Thyroid gland (tissue), 4 donors: ENCODE results near the gene SYTL3. TPM values are rescaled to one million over a fixed set of nuclear protein-coding genes. Genes with fewer than 3 reads are reported as not detected.

Experiments
- DNase-seq, 2 donors: peaks; one replicate each; pipeline ENCODE4 v3.0.0-alpha.2; 2019
- H3K27ac ChIP-seq, 3 donors: fragments of 200-600 bp; sonication (generic); 1 replicate in 2 of 3; 2 replicates in 1 of 3; pipeline ENCODE4 v1.5.1; 2016 to 2019; ENCODE audit warnings: mild to moderate bottlenecking in 1 of 3, moderate library complexity in 1 of 3
- H3K27me3 ChIP-seq: fragments of 200-600 bp; sonication (generic); one replicate; pipeline ENCODE4 v1.5.1; 2019
- H3K36me3 ChIP-seq, 2 donors: fragments of 200-600 bp; sonication (generic); one replicate each; pipeline ENCODE4 v1.5.1; 2016 to 2019
- H3K4me1 ChIP-seq, 2 donors: fragments of 200-600 bp; sonication (generic); one replicate each; pipeline ENCODE4 v1.5.1; 2017 to 2019
- H3K4me3 ChIP-seq, 3 donors: fragments of 200-600 bp; sonication (generic); replicated peaks in 1 of 3; 1 replicate in 2 of 3; 2 replicates in 1 of 3; pipeline ENCODE4 v1.5.1; 2016; ENCODE audit warnings: mild to moderate bottlenecking in 1 of 3
- H3K9me3 ChIP-seq: fragments of 200-600 bp; sonication (generic); one replicate; pipeline ENCODE4 v1.5.1; 2017
- POLR2A ChIP-seq, 2 donors: fragments of 450-650 bp; IDR thresholded peaks; one replicate each; pipeline ENCODE4 v1.6.1; 2017; ENCODE audit warnings: antibody characterized with exemption in 2 of 2, mild to moderate bottlenecking in 2 of 2, moderate library complexity in 1 of 2
- WGBS, 2 donors: methylation state at CpG; one replicate each; pipeline ENCODE4 v1.1.5; 2017; 5-methylcytosine and 5-hydroxymethylcytosine counted together
- intact Hi-C: fragments of 100-400 bp; cut with DNase I; formaldehyde crosslinking; loops from one replicate; pipeline ENCODE4 v1.15.1; 2023
- total RNA-seq, 4 donors: library from RNA; depleted of rRNA; stranded (reverse); fragments of >200 nt; gene quantifications; one replicate each; pipeline ENCODE4 v1.2.3, GENCODE V29; 2016
- TF ChIP-seq, protein P1 (sequence below), 6 experiments: fragments of 200-600 bp in 3 of 6; fragments of 450-650 bp in 3 of 6; sonication (generic) in 3 of 6; IDR thresholded peaks; one replicate each; pipeline ENCODE4 v1.5.1; 2016 to 2019; ENCODE audit warnings: antibody characterized with exemption in 6 of 6, mild to moderate bottlenecking in 2 of 6, inconsistent platforms in 1 of 6, moderate library complexity in 1 of 6

The SYTL3 gene
- total RNA-seq, 4 donors from 2014 or later, result 16.9 to 33.0 (median 24.4) TPM

- H3K4me3 ChIP-seq, result no peak overlapping the region
- TF ChIP-seq, protein P1, sequence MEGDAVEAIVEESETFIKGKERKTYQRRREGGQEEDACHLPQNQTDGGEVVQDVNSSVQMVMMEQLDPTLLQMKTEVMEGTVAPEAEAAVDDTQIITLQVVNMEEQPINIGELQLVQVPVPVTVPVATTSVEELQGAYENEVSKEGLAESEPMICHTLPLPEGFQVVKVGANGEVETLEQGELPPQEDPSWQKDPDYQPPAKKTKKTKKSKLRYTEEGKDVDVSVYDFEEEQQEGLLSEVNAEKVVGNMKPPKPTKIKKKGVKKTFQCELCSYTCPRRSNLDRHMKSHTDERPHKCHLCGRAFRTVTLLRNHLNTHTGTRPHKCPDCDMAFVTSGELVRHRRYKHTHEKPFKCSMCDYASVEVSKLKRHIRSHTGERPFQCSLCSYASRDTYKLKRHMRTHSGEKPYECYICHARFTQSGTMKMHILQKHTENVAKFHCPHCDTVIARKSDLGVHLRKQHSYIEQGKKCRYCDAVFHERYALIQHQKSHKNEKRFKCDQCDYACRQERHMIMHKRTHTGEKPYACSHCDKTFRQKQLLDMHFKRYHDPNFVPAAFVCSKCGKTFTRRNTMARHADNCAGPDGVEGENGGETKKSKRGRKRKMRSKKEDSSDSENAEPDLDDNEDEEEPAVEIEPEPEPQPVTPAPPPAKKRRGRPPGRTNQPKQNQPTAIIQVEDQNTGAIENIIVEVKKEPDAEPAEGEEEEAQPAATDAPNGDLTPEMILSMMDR (IDR thresholded peaks at IDR 0.05), result no peak
- no peak for TF ChIP-seq POLR2A (IDR thresholded peaks at IDR 0.05)
- peaks cover 17 to 20% of the 10 kb centered on the region in 2 donors for H3K36me3 ChIP-seq
- H3K9me3 ChIP-seq, result no peaks in the 10 kb centered on the region
- H3K27me3 ChIP-seq, result no peaks in the 10 kb centered on the region
- 81 to 91% methylated on average over 2 of the region's 2 CpGs for WGBS, 2 donors
- no peak for DNase-seq
- peaks cover 16 to 34% of the 10 kb centered on the region in 2 donors for H3K4me1 ChIP-seq
- intact Hi-C loops, result no loop called here
- H3K27ac ChIP-seq, result no peak overlapping the region
Measured at GRCh38 chr6:158640519-158640918, 9.3 kb upstream of the SYTL3 start.

GRCh38 chr6:158642097-158642601 lies 7.7 kb upstream of the SYTL3 start:
- WGBS, 2 donors, result 42 to 43% methylated on average over 8 of the region's 8 CpGs
- TF ChIP-seq, protein P1 (IDR thresholded peaks at IDR 0.05), result no peak
- TF ChIP-seq POLR2A (IDR thresholded peaks at IDR 0.05), result peak in 1 of 2 donors; percentile 15
- H3K27me3 ChIP-seq, result no peaks in the 10 kb centered on the region
- intact Hi-C loops, result no loop called here
- no peaks in the 10 kb centered on the region for H3K9me3 ChIP-seq
- H3K4me3 ChIP-seq, result no peak overlapping the region
- peak; percentile 83 to 86 for DNase-seq
- H3K27ac ChIP-seq, result peak overlapping the region; percentile 20 to 97 (median 91)
- H3K4me1 ChIP-seq, result peaks cover 16 to 34% of the 10 kb centered on the region in 2 donors
- peaks cover 5 to 6% of the 10 kb centered on the region in 2 donors for H3K36me3 ChIP-seq

DNA sequence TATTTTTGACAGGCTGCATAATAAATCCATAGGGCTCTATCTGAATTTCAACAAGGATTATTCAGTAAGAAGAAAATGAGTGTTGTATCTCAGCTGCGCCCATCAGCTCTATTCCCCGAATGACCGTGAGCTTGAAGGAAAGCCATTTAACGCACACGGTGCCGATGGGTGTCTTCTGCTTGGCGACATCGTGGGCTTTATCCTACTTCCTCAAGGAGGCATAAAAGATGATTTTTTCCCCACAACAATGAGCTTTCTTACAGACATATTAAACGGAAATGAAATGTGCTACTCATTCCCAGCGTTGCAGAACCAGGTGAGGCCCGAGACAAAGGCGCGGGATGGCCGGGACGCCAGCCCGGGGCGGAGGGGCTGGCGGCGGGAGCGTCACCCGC lies 6.0 kb upstream of the SYTL3 start:
- no peak for DNase-seq
- intact Hi-C loops, result no loop called here

GRCh38 chr6:158644231-158645063 lies 5.4 kb upstream of the SYTL3 start, which contains the start of gene DYNLT1:
Gene DYNLT1, minus strand, starts transcription at chr6:158644743. Its CDS starts 35 bp downstream, at chr6:158644708.
- TF ChIP-seq, protein P1 (IDR thresholded peaks at IDR 0.05), result no peak
- TF ChIP-seq POLR2A (IDR thresholded peaks at IDR 0.05), result peak; percentile 92 to 98
- Histone ChIP-seq H3K27me3 (no peaks in the 10 kb centered on the region), H3K9me3 (no peaks in the 10 kb centered on the region), H3K4me1 (peaks cover 22 to 37% of the 10 kb centered on the region in 2 donors), H3K36me3 (no peaks in the 10 kb centered on the region), H3K27ac (peak within 1 kb of the TSS; percentile 85 to 97 (median 91)), H3K4me3 (peak within 1 kb of the TSS; percentile 82 to 95 (median 89))
- WGBS, 2 donors, result 0 to 1% methylated on average over 30 to 32 of the region's 81 CpGs
- intact Hi-C loops, result no loop called here
- peak; percentile 91 for DNase-seq

More for the DNA sequence above, 6.0 kb upstream of the SYTL3 start:
- Histone ChIP-seq H3K4me1 (peaks cover 18 to 35% of the 10 kb centered on the region in 2 donors), H3K27ac (peak overlapping the region; percentile 85 to 97 (median 91)), H3K36me3 (no peaks in the 10 kb centered on the region), H3K9me3 (no peaks in the 10 kb centered on the region), H3K27me3 (no peaks in the 10 kb centered on the region), H3K4me3 (peak overlapping the region; percentile 82 to 95 (median 89))
- WGBS, 2 donors, result 4% methylated on average over 9 to 15 of the region's 21 CpGs
- TF ChIP-seq POLR2A (IDR thresholded peaks at IDR 0.05), result no peak
- TF ChIP-seq, protein P1 (IDR thresholded peaks at IDR 0.05), result no peak
